ENCODE data around the gene DTD1. TPM values are rescaled to one million over a fixed set of nuclear protein-coding genes. Genes with fewer than 3 reads are reported as not detected.
"Not testable (repeated sequence)": the region's sequence is repeated elsewhere in the genome, so short reads cannot be mapped to it uniquely, and the experiment has no call there.

DTD1 gene
- total RNA-seq, 2 donors from 2014 or later = 25.3 to 54.3 TPM

GRCh38 chr20:18778690-18779392 is 191.0 kb downstream of the DTD1 start:
- Mint-ChIP-seq H3K36me3 (no peaks in the 10 kb centered on the region), H3K27ac (no peak overlapping the region), H3K9me3 (no peaks in the 10 kb centered on the region)
- no peak for ATAC-seq
- DNase-seq (ENCODE audit: low spot score in 2 of 2) = no peak

- no peak overlapping the region for H3K27ac Mint-ChIP-seq
- no peaks in the 10 kb centered on the region for H3K36me3 Mint-ChIP-seq
- no peaks in the 10 kb centered on the region for H3K9me3 Mint-ChIP-seq
- no peak for ATAC-seq
- DNase-seq (ENCODE audit: low spot score in 2 of 2) = no peak
These were observed 192.7 kb downstream of the DTD1 start for GRCh38 chr20:18780385-18781130.

- Mint-ChIP-seq H3K27ac (no peak overlapping the region), H3K9me3 (no peaks in the 10 kb centered on the region), H3K36me3 (no peaks in the 10 kb centered on the region)
- ATAC-seq (no peak), DNase-seq (ENCODE audit: low spot score in 2 of 2) (no peak)
These were observed 193.7 kb downstream of the DTD1 start for GRCh38 chr20:18781509-18781908.

GRCh38 chr20:18783385-18783959 is 195.6 kb downstream of the DTD1 start:
- peaks cover 0 to 8% of the 10 kb centered on the region in 2 donors for H3K36me3 Mint-ChIP-seq
- DNase-seq (ENCODE audit: low spot score in 2 of 2) = no peak
- H3K9me3 Mint-ChIP-seq = peaks cover 6% of the 10 kb centered on the region in 2 donors
- ATAC-seq = no peak
- H3K27ac Mint-ChIP-seq = no peak overlapping the region

- ATAC-seq = not testable (repeated sequence)
These were observed 199.2 kb downstream of the DTD1 start for GRCh38 chr20:18787046-18787445.

GRCh38 chr20:18788021-18788420 is 200.2 kb downstream of the DTD1 start:
- Mint-ChIP-seq H3K36me3 (peaks cover 0 to 17% of the 10 kb centered on the region in 2 donors), H3K27ac (no peak overlapping the region), H3K9me3 (peaks cover 6 to 9% of the 10 kb centered on the region in 2 donors)
- ATAC-seq = no peak
- DNase-seq (ENCODE audit: low spot score in 2 of 2) = no peak

More at GRCh38 chr20:18787046-18787445, 199.2 kb downstream of the DTD1 start:
- not testable (repeated sequence) for H3K27ac Mint-ChIP-seq; H3K9me3 Mint-ChIP-seq; DNase-seq (ENCODE audit: low spot score in 2 of 2)
- peaks cover 0 to 13% of the 10 kb centered on the region in 2 donors for H3K36me3 Mint-ChIP-seq

GRCh38 chr20:18790787-18791186 is 202.9 kb downstream of the DTD1 start:
- peaks cover 6 to 9% of the 10 kb centered on the region in 2 donors for H3K9me3 Mint-ChIP-seq
- H3K27ac Mint-ChIP-seq = no peak overlapping the region
- ATAC-seq = no peak
- peaks cover 0 to 29% of the 10 kb centered on the region in 2 donors for H3K36me3 Mint-ChIP-seq
- DNase-seq (ENCODE audit: low spot score in 2 of 2) = no peak

- DNase-seq (ENCODE audit: low spot score in 2 of 2) (peak; percentile 75 to 84), ATAC-seq (peak; percentile 98 to 99)
- Mint-ChIP-seq H3K9me3 (peaks cover 9 to 12% of the 10 kb centered on the region in 2 donors), H3K27ac (peak overlapping the region; percentile 92 to 95), H3K36me3 (peaks cover 16 to 28% of the 10 kb centered on the region in 2 donors)
These were observed 206.0 kb downstream of the DTD1 start for GRCh38 chr20:18793625-18794427.

GRCh38 chr20:18794428-18794787 is 206.6 kb downstream of the DTD1 start:
- Mint-ChIP-seq H3K27ac (peak overlapping the region; percentile 92 to 95), H3K9me3 (peaks cover 12 to 18% of the 10 kb centered on the region in 2 donors), H3K36me3 (peaks cover 16 to 28% of the 10 kb centered on the region in 2 donors)
- DNase-seq (ENCODE audit: low spot score in 2 of 2) (no peak), ATAC-seq (no peak)

GRCh38 chr20:18795366-18795765 is 207.5 kb downstream of the DTD1 start:
- Mint-ChIP-seq H3K36me3 (peaks cover 16 to 24% of the 10 kb centered on the region in 2 donors), H3K27ac (no peak overlapping the region), H3K9me3 (peaks cover 13 to 18% of the 10 kb centered on the region in 2 donors)
- no peak for ATAC-seq
- no peak for DNase-seq (ENCODE audit: low spot score in 2 of 2)

GRCh38 chr20:18796282-18796833 is 208.5 kb downstream of the DTD1 start:
- Mint-ChIP-seq H3K9me3 (peaks cover 13 to 18% of the 10 kb centered on the region in 2 donors), H3K36me3 (peaks cover 16 to 23% of the 10 kb centered on the region in 2 donors), H3K27ac (no peak overlapping the region)
- ATAC-seq (peak; percentile 41 to 49), DNase-seq (ENCODE audit: low spot score in 2 of 2) (peak in 1 of 2 donors; percentile 5)

- no peak overlapping the region for H3K27ac Mint-ChIP-seq
- no peak for ATAC-seq
- peaks cover under 1 to 10% of the 10 kb centered on the region in 2 donors for H3K36me3 Mint-ChIP-seq
- H3K9me3 Mint-ChIP-seq = peaks cover 4 to 12% of the 10 kb centered on the region in 2 donors
- no peak for DNase-seq (ENCODE audit: low spot score in 2 of 2)
These were observed 213.7 kb downstream of the DTD1 start for GRCh38 chr20:18801516-18801915.

GRCh38 chr20:18802012-18802634 is 214.3 kb downstream of the DTD1 start:
- peaks cover 4 to 10% of the 10 kb centered on the region in 2 donors for H3K9me3 Mint-ChIP-seq
- ATAC-seq (no peak), DNase-seq (ENCODE audit: low spot score in 2 of 2) (no peak)
- H3K27ac Mint-ChIP-seq = no peak overlapping the region
- peaks cover 0 to 8% of the 10 kb centered on the region in 2 donors for H3K36me3 Mint-ChIP-seq

GRCh38 chr20:18805881-18806280 is 218.0 kb downstream of the DTD1 start:
- Mint-ChIP-seq H3K27ac (peak overlapping the region in 1 of 2 donors; percentile 10), H3K9me3 (no peaks in the 10 kb centered on the region), H3K36me3 (no peaks in the 10 kb centered on the region)
- ATAC-seq (no peak), DNase-seq (ENCODE audit: low spot score in 2 of 2) (no peak)

- Mint-ChIP-seq H3K9me3 (no peaks in the 10 kb centered on the region), H3K27ac (no peak overlapping the region), H3K36me3 (no peaks in the 10 kb centered on the region)
- DNase-seq (ENCODE audit: low spot score in 2 of 2) (no peak), ATAC-seq (no peak)
These were observed 220.9 kb downstream of the DTD1 start for GRCh38 chr20:18808712-18809111.

GRCh38 chr20:18811186-18811585 is 223.3 kb downstream of the DTD1 start:
- H3K36me3 Mint-ChIP-seq = no peaks in the 10 kb centered on the region
- H3K27ac Mint-ChIP-seq = no peak overlapping the region
- no peaks in the 10 kb centered on the region for H3K9me3 Mint-ChIP-seq
- DNase-seq (ENCODE audit: low spot score in 2 of 2) (no peak), ATAC-seq (no peak)

Measured in activated naive CD4-positive, alpha-beta T cell treated with anti-CD3 and anti-CD28 coated beads, Interleukin-2, amount 50 U/mL, for 72 hours (primary cell).